Measurements from ENCODE around the gene VPS13A.
A peak's percentile ranks its signal among the peaks of the same experiment; 100 is the strongest.

The VPS13A gene

DNA sequence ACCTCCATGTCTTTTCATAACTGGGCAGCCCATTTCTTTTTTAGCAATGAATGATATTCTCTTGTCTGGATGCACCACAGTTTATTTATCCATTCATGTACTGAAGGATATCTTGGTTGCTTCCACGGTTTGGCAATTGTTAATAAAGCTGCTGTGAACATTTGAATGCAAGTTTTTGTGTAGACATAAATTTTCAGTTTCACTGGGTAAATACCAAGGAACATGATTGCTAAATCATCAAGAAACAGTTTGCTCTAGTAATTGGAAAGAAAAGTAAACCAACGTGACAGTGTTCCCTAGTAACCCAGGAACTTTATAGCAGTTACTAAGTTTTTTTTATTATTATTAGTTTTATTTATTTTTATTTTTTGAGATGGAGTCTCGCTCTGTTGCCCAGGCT lies 100.4 kb downstream of the VPS13A start:
- no peak for DNase-seq (ENCODE audit: low read depth)
- H3K4me3 ChIP-seq (ENCODE audit: low read depth, low read length): no peak overlapping the region
- no peak for TF ChIP-seq CTCF (IDR thresholded peaks at IDR 0.05; ENCODE audit: insufficient read depth, low read depth, low read length, missing control alignments)

GRCh38 chr9:77283991-77284390 lies 106.7 kb downstream of the VPS13A start:
- no peak overlapping the region for H3K4me3 ChIP-seq (ENCODE audit: low read depth, low read length)
- no peak for TF ChIP-seq CTCF (IDR thresholded peaks at IDR 0.05; ENCODE audit: insufficient read depth, low read depth, low read length, missing control alignments)
- DNase-seq (ENCODE audit: low read depth): no peak

DNA sequence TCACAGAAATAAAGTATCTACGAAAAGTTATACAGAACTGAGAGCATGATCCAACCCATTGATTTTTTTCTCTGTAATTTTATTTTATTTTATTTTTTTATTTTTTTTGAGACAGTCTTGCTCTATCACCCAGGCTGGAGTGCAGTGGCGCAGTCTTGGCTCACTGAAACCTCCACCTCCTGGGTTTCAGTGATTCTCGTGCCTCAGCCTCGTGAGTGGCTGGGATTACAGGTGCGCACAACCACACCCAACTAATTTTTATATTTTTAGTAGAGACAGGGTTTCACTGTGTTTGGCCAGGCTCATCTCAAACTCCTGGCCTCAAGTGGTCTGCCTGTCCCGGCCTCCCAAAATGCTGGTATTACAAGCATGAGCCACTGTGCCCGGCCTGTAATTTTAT lies 107.3 kb downstream of the VPS13A start:
- no peak for DNase-seq (ENCODE audit: low read depth)
- no peak overlapping the region for H3K4me3 ChIP-seq (ENCODE audit: low read depth, low read length)
- no peak for TF ChIP-seq CTCF (IDR thresholded peaks at IDR 0.05; ENCODE audit: insufficient read depth, low read depth, low read length, missing control alignments)

DNA sequence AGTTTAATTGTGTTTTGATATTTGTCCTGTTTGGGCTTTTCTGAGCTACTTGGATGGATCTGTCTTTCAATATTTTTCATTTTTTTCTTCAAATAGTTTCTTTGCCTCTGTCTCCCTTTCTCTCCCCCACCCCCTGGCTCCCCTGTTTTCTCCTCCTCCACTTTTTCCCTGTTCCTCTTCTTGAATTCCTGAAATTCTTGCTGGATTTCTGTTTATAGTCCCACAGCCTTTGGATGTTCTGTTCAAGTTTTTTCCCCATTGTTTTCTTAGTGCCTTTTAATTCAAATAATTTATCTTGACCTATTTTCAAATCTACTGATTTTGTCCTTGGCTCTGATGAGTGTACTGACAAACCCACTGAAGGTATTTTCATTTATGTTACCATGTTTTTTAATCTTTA lies 113.0 kb downstream of the VPS13A start:
- no peak for TF ChIP-seq CTCF (IDR thresholded peaks at IDR 0.05; ENCODE audit: insufficient read depth, low read depth, low read length, missing control alignments)
- DNase-seq (ENCODE audit: low read depth): no peak
- H3K4me3 ChIP-seq (ENCODE audit: low read depth, low read length): no peak overlapping the region

DNA sequence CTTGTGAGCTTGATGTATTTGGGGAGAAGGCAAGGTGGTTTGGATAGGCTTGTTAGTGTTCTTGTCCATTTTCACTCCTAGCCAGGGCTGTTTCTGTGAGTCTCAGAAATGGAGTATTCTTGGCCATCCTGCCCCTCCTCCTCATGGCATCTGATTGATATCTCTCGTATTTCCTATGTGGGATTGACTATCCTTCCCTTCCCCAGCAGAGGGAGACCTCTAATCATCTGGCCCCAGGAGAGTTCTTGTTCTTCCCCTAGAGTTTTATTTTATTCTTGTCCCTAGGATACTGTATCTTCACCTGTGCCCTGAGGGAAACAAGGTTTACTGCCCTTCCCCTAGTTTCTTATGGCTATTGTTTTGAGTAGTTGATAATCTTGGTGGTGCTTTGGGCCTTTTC lies 114.4 kb downstream of the VPS13A start:
- H3K4me3 ChIP-seq (ENCODE audit: low read depth, low read length): no peak overlapping the region
- DNase-seq (ENCODE audit: low read depth): no peak
- TF ChIP-seq CTCF (IDR thresholded peaks at IDR 0.05; ENCODE audit: insufficient read depth, low read depth, low read length, missing control alignments): no peak

GRCh38 chr9:77293949-77294348 lies 116.6 kb downstream of the VPS13A start:
- DNase-seq (ENCODE audit: low read depth): no peak
- no peak for TF ChIP-seq CTCF (IDR thresholded peaks at IDR 0.05; ENCODE audit: insufficient read depth, low read depth, low read length, missing control alignments)
- H3K4me3 ChIP-seq (ENCODE audit: low read depth, low read length): no peak overlapping the region

DNA sequence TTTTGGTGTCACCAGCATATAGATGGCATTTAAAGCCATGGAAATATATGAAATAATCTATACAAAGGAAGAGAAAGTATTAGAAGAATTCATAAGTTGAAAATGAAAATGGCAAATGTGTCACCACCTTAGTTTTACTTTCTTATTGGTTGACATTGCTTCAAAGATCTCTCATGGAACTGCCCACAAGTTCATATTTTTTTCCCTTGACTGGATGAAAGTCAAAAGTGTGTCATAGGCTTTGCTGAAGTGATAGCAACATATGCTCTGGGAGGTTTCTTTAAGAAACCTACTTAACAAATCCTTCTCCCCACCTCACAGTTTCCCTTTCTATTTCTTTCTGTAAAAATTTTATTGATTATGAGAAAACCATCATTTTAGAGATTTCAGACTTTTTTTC lies 127.2 kb downstream of the VPS13A start:
- DNase-seq (ENCODE audit: low read depth): peak; percentile 29
- no peak for TF ChIP-seq CTCF (IDR thresholded peaks at IDR 0.05; ENCODE audit: insufficient read depth, low read depth, low read length, missing control alignments)
- no peak overlapping the region for H3K4me3 ChIP-seq (ENCODE audit: low read depth, low read length)
